Measurements from ENCODE around the gene C2orf69. TPM values are rescaled to one million over a fixed set of nuclear protein-coding genes. Genes with fewer than 3 reads are reported as not detected.

Gene C2orf69
- total RNA-seq, 1 experiment from 2014 or later = 22.0 TPM

GRCh38 chr2:199922856-199923255 lies 11.8 kb downstream of the C2orf69 start:
- no peak overlapping the region for H3K18ac ChIP-seq (ENCODE audit: insufficient read length, low read depth, low read length)
- no peak overlapping the region for H3K4ac ChIP-seq (ENCODE audit: low read depth, low read length)
- H2BK20ac ChIP-seq (ENCODE audit: low read depth, low read length, poor library complexity, severe bottlenecking) = no peak overlapping the region
- H2AFZ ChIP-seq (ENCODE audit: low read length) = no peak overlapping the region
- no peak overlapping the region for H3K56ac ChIP-seq (ENCODE audit: insufficient read length, low read depth, low read length)
- Mint-ChIP-seq H3K9me3 (peaks cover 3 to 5% of the 10 kb centered on the region in 2 experiments; a peak in 4 of 5 replicates), H3K36me3 (ENCODE audit: insufficient read depth in 1 of 3, low read depth in 3 of 3) (peaks cover 34 to 51% (median 46%) of the 10 kb centered on the region in 3 experiments), H3K4me3 (no peak overlapping the region; a peak in 1 of 5 replicates), H3K4me1 (peaks cover 26 to 32% of the 10 kb centered on the region in 2 experiments), H3K27me3 (ENCODE audit: low read depth) (no peaks in the 10 kb centered on the region), H3K27ac (peak overlapping the region in 2 of 3 experiments; percentile 73 to 88; a peak in 5 of 7 replicates)
- H3K27ac ChIP-seq (ENCODE audit: insufficient read length, low read depth, low read length) = no peak overlapping the region
- H3K14ac ChIP-seq (ENCODE audit: insufficient read depth, low read length) = no peak overlapping the region
- no peaks in the 10 kb centered on the region for H4K20me1 ChIP-seq (ENCODE audit: control insufficient read depth, insufficient read depth, insufficient read length)
- no peak overlapping the region for H4K91ac ChIP-seq (ENCODE audit: insufficient read length, low read depth, low read length)
- H3T11ph ChIP-seq (ENCODE audit: low read length) = no peak overlapping the region
- H4K8ac ChIP-seq (replicated peaks; ENCODE audit: insufficient read length, low read depth, low read length) = no peak overlapping the region
- H3K4me1 ChIP-seq (ENCODE audit: insufficient read depth, low read length) = no peaks in the 10 kb centered on the region
- no peaks in the 10 kb centered on the region for H3K23me2 ChIP-seq (ENCODE audit: insufficient read length, low read depth, low read length, poor library complexity, severe bottlenecking)
- no peak for TF ChIP-seq CTCF (conservative IDR thresholded peaks at IDR 0.05)
- no peak overlapping the region for H4K5ac ChIP-seq (ENCODE audit: insufficient read length, low read depth, low read length)
- H3K27me3 ChIP-seq (ENCODE audit: insufficient read depth, low read length) = no peaks in the 10 kb centered on the region
- H2BK120ac ChIP-seq (ENCODE audit: low read depth, low read length, poor library complexity, severe bottlenecking) = no peak overlapping the region
- H3K4me2 ChIP-seq (ENCODE audit: insufficient read depth, insufficient read length, low read length) = no peak overlapping the region
- H3K9ac ChIP-seq (ENCODE audit: extremely low read depth, insufficient read length, low read length) = no peak overlapping the region
- DNase-seq = no peak
- no peak overlapping the region for H2BK12ac ChIP-seq (ENCODE audit: insufficient read length, low read depth, low read length)
- no peaks in the 10 kb centered on the region for H3K9me3 ChIP-seq (ENCODE audit: control insufficient read depth, low read depth, low read length)
- no peak overlapping the region for H3K23ac ChIP-seq (ENCODE audit: insufficient read length, low read depth, low read length)
- H2BK5ac ChIP-seq (ENCODE audit: insufficient read length, low read length) = no peak overlapping the region
- H3K79me2 ChIP-seq (ENCODE audit: insufficient read depth, low read length) = peaks cover 14% of the 10 kb centered on the region; the same call in 1 of the 2 replicates
- no peak overlapping the region for H2BK15ac ChIP-seq (ENCODE audit: low read depth, low read length)
- peaks cover 7% of the 10 kb centered on the region for H3K79me1 ChIP-seq (ENCODE audit: insufficient read depth, low read depth, low read length, poor library complexity, severe bottlenecking)
- no CpG with 5 or more reads among the region's 5 CpGs for WGBS (ENCODE audit: extremely low coverage, insufficient read length, low lambda C conversion rate)
- no peak overlapping the region for H2AK5ac ChIP-seq (ENCODE audit: insufficient read length, low read length)

Measured in H9 (cell line).